Cortex of kidney (tissue), 1 donor: ENCODE results near the gene CADPS2.

Experiments used
- DNase-seq: peaks from one replicate; lab custom pipeline; 2025; lab: John Stamatoyannopoulos, UW

Gene CADPS2

DNA sequence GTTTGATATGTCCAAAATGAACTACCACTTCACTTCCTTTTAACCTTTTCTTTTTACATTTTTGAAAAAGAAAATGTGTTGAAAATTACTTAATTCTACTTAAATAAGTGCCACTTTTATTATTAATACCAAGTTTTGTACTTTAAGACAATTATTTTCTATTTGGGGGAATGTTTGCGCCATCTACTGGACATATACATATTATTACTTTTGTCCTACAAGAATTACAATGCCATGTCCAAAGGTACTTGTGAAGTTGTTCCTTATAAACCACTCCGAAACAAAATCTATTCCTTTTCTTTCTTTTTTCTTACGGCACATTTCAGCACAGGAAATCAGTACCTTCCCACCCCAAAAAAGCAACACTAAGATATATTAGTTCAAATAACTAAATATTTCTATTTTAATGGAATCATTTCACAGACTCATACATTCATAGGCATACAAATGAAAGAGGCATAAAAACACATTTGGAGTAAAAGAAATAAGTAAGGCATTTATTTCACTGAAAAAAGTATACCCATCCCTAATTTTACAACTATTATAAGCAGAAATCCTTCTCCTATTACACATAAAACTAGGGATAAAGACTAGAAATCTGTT is 357.3 kb downstream of the CADPS2 start:
- no peak for DNase-seq

GRCh38 chr7:122525355-122525754 is 360.9 kb downstream of the CADPS2 start:
- no peak for DNase-seq

DNA sequence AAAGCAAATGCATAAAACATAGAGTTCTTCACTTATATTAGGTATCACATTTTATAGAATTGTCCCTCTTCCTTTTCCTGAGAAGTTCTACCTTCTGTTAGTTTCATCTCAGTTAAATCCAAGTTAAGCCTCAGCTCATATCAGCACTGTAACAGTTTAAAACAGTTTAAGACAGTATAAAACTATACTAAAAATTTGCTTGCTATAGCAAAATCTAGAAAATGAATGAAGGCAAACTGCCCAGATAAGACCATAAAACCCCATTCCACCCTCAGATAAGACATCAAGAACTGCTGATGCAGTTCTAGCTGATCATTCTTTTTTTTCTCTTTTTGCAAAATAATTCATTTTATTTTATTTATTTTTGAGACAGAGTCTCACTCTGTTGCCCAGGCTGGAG is 364.5 kb downstream of the CADPS2 start:
- DNase-seq: no peak

DNA sequence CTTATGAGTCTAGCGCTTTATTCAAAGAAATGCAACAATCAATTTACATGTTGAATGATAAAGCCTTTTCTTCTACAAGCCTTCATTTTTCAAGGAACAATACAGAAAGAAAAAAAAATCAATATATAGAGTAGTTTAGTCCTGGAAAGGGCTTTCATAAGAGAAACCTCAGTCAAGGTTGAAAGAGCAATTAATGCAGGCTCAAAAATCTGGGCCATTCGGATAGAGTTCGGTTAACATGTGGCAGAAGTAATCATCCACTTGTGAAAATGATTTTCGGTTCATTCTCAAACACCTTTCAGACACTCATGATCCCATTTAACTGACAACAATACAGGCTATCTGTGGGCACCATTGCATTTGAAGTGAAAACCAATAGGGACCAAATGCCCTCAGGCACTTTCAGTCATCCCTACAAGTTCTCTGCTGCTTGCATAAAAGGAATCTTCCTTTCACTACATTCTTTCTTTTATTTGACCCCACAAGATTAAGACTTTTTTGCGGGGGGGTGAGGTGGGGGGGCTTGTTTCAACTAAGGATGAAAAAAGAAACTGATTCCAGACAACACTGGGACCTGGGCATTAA is 365.2 kb downstream of the CADPS2 start:
- no peak for DNase-seq

GRCh38 chr7:122518488-122518887 is 367.8 kb downstream of the CADPS2 start:
- no peak for DNase-seq

- no peak for DNase-seq
Observed at GRCh38 chr7:122517576-122517975, 368.7 kb downstream of the CADPS2 start.

DNA sequence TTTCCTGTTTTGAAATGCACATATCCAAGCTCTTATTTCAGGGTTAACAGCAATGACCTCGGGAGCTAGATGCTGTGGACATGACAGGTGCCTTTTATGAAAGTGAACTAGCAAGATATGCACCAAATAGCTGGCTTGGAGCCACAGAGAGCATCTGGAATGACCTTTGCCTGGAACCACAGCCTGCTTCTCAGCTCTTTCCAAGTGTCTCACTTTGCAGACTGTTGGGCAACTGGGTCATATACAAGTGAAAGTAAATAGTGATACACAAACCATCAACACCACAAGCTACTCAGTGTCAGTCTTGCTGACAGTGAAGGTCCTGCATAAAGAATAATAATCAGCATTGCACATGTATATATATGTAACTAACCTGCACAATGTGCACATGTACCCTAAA is 370.9 kb downstream of the CADPS2 start:
- no peak for DNase-seq

DNA sequence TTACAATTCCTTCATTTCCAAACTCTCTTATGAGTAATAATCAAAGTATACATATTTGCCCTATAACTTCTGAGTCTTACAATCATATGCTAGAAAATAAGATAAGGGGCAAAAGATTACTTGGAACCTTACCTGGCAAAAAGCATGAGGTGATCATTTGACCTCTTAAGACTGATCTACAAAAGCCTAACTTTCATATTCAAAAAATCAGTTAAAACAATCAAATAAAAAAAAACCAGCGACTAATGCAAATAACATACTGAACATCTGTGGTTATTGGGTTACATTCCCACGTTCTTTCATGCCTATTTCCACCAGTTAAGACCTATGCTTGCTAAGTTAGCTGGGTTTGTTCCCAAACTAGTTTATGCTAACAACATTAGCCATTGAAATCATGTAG is 375.0 kb downstream of the CADPS2 start:
- no peak for DNase-seq

GRCh38 chr7:122507591-122507990 is 378.7 kb downstream of the CADPS2 start:
- DNase-seq: no peak

DNA sequence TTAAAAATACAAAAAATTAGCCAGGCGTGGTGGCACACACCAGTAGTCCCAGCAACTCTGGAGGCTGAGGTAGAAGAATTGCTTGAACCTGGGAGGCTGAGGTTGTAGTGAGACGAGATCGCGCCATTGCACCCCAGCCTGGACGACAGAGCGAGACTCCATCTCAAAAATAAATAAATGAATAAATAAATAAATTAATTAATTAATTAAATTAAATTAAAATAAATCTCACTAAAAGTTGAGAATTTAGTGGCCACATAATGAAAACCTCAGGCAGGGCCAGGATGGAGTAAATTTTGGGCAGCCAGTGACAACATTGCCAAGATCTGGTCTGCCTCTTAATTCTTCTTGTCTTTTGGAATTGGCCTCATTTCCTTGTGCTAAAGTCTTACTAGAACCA is 394.3 kb downstream of the CADPS2 start:
- no peak for DNase-seq

GRCh38 chr7:122488241-122488640 is 398.0 kb downstream of the CADPS2 start:
- no peak for DNase-seq

GRCh38 chr7:122487131-122487530 is 399.1 kb downstream of the CADPS2 start:
- DNase-seq: no peak

DNA sequence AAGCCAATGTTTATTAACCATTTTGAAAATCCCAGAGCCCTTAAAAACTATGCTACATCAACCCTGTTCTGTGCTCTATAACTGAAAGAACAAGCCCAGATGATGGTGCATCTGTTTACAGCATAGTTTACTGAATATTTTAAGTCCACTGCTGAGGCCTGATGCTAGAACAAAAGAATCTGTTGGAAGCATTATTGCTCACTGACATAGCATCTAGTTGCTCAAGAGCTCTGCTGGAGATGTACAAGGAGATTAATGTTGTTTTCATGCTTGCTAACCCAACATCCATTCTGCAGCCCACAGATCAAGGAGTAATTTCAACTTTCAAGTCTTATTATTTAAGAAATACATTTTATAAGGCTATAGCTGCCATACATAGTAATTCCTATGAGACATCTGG is 400.4 kb downstream of the CADPS2 start:
- no peak for DNase-seq

- DNase-seq: no peak
Observed at GRCh38 chr7:122482212-122482611, 404.0 kb downstream of the CADPS2 start.

- DNase-seq: no peak
Observed at GRCh38 chr7:122470859-122471258, 415.4 kb downstream of the CADPS2 start.

DNA sequence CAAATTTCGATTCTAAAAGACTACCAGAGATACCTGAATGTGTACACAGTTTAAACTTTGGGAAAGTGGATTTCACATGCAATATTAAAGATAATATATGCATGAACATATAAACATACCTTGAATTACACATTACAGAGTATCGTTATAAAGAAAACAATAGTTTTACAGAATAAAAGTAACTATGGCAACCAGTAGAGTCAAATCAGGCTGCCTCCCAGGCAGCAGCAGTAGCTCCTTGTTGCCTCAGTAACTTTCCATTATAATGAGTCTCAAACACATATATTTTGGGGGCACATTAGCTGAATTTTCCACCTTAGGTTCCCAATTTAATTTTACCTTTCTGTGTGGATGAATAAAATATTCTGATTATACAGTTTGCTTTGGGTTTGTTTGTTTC is 417.3 kb downstream of the CADPS2 start:
- no peak for DNase-seq

DNA sequence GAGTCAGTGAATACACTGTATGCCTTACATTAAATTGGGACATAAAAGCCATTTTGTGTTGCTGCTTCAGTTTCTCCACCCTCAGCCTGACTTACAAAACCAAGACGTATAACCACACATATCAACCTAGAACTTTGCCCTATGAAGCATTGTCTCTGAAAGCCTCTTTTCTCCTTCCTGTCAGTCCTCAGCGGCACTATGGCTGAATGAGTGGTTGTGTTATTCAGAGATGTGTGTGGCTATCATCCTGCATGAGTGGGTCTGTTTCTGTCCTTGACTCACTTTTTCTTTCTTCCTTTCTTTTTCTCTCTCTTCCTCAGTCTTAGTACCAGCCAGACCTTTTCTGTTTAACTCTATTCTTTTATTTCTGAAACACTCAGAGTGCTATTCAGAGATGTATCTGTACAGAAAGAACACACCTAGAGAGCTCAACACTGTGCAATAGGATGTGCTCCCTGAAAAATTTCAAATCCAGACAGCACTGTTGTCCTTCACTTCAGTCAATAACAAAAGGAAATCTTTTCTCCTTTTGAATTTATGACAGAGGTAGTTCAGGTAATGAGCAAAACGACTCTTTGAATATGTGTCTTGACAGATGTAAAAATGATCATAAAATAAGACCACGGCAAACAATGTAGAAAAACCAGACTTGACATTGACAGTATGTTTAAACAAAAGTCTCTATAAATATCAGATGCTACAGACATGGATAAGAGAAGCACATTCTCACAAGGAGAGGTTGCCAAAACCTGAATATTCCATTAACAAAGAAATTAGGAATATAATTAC is 418.4 kb downstream of the CADPS2 start:
- DNase-seq: no peak

GRCh38 chr7:122465296-122465695 is 421.0 kb downstream of the CADPS2 start:
- DNase-seq: no peak

DNA sequence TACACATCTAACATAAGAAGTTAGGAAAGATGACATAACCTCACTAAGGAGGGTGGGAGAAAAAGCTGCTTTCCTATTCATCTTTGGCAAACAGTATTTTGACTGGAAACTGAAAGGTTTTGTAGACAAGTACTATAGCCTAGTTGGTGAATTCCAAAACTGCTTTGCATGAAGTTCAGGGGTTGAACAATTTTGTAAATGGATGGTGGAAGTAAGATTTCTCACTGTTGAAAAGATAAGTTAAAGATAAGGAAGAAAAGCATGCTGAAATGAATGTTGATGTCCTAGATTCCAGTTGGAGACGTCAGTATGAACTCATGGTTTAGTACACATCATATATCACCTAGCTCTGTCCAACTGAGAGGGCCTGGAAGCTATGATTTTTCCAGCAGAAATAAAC is 422.6 kb downstream of the CADPS2 start:
- DNase-seq: no peak

- DNase-seq: no peak
Observed at GRCh38 chr7:122460936-122461335, 425.3 kb downstream of the CADPS2 start.

DNA sequence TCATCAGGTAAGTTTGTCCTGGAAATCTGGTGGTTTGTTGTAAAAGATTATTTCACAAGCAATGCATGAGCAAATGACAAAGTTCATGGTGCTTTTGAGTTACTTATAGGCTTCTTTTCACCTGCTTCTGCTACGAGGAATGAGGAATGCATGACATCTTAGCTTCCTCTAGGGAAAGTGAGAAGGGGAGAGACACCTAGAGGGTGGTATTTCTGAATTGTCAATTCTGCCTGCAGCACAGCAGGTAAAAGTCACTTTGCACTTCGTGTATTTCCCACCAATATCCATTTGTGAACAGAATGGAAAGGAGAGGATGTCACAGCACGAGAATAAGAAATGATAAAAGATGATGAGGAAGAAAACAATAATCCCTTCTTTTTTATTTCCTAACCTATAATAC is 428.3 kb downstream of the CADPS2 start:
- DNase-seq: no peak

GRCh38 chr7:122457325-122457724 is 428.9 kb downstream of the CADPS2 start:
- DNase-seq: no peak

DNA sequence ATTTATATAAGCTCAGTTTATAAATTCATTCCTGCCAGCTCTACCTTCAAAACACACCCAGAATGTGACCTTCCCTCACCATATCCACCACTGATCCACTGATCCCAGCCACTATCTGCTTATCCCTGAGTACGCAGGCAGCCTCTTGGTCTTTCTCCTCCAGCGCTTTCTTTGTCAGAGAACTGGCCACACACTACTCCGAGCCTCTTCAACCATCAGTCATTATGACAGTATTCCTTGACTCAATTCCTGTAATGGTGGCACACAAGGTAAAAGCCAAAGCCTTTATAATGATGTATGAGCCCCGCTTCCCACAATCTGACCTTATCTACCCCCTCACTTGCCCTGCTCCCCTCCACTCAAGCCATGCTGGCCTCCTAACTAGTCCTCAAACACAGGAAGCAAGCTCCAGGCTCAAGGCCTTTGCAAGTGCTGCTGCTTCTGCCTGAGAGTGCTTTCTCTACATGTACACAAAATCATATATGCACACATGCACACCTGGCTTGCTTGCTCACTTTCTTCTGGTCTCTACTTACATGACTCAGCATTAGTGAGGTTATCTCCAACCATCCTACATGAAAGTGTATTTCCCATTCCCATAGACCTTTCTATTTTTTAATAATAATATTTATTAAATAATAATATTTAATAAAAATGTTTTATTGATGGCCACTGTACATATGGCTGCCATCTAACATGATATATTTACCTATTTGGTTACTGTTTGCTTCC is 431.3 kb downstream of the CADPS2 start:
- no peak for DNase-seq
